ENCODE data around the gene ST7. TPM values are rescaled to one million over a fixed set of nuclear protein-coding genes. Genes with fewer than 3 reads are reported as not detected.

ST7 gene
- total and polyA plus RNA-seq, 2 donors (not counting 3 experiments of a cell fraction or from before 2014, with no cell fraction given): 18.6 to 24.9 TPM

DNA sequence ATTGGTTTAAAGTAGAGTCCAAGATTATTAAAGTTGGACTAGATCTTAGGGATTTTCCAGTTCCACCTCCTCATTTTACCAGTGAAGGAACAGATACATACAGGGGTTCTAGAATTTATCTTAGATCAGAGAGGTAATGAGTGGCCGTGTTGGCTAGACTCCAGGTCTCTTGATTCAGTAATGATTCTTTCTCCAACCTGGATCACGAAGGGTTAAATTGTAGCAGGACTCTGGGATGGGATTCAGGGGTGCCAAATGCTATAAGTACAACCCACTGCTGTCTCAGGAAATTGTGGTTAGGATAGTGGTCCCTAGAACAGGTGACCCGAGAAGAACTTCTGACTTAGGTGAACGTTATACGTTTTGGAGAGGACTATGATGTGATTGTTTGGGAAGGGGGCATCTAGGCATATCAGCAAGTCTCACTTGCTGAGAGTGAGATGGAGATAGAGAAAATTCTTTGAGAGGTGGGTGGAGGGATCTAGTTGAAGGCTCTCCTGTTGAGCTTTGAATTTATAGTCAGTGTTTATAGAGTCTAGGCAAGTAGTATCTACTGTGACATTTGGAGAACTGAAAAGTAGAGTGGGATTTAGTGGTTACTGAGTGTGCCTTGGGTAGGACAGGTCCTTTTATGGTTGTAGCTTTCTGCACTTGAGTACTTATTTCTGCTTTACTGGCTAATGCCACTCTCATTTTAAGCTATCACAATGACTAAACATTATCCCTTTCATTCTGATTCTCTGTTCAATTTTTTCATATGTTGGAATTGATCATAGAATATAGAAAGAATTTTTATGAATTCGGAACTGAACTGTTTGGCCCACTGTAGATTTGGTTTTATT is 58.3 kb downstream of the ST7 start:
- ChIA-PET POLR2A (no interaction called here), CTCF (interaction anchor here (1.0 to 9.0 kb wide), 6 partner anchors 11 to 116 kb away, joined by 3 to 141 read pairs (median 12); no protein-coding TSS in a partner anchor)
- Histone ChIP-seq H4K20me1 (replicated peaks; ENCODE audit: control insufficient read depth, extremely low read depth, insufficient read depth, low read length) (no peaks in the 10 kb centered on the region), H2AFZ (ENCODE audit: low read depth, low read length) (no peak overlapping the region), H3K4me3 (replicated peaks in 1 of 3; ENCODE audit: insufficient read depth in 1 of 3, low read depth in 1 of 3, low read length in 3 of 3) (no peak overlapping the region), H3K4me1 (ENCODE audit: control insufficient read depth, extremely low read depth, insufficient read depth, low read length) (peaks cover 5% of the 10 kb centered on the region), H3K36me3 (ENCODE audit: control insufficient read depth in 2 of 2, extremely low read depth in 1 of 2, insufficient read depth in 2 of 2, low read length in 2 of 2) (no peaks in the 10 kb centered on the region), H3K79me2 (ENCODE audit: control insufficient read depth, insufficient read depth, low read length) (peaks cover 3% of the 10 kb centered on the region), H3K27me3 (ENCODE audit: control insufficient read depth in 2 of 2, insufficient read depth in 2 of 2, low read length in 2 of 2) (no peaks in the 10 kb centered on the region), H3K4me2 (ENCODE audit: insufficient read depth, low read length) (no peak overlapping the region), H3K27ac (ENCODE audit: insufficient read depth, low read depth, low read length) (no peak overlapping the region), H3K9ac (replicated peaks; ENCODE audit: extremely low read depth, insufficient read depth, low read length) (no peak overlapping the region), H3K9me1 (replicated peaks; ENCODE audit: control insufficient read depth, extremely low read depth, insufficient read depth, low read length) (no peaks in the 10 kb centered on the region), H3K9me3 (replicated peaks; ENCODE audit: control insufficient read depth, insufficient read depth, low read length) (no peaks in the 10 kb centered on the region)
- intact Hi-C loops (cut with micrococcal nuclease) (no loop called here), dilution Hi-C loops (cut with MboI; ENCODE audit: extremely low pct_ligation_motif_present, low sequenced_read_pairs) (no loop called here)
- no peak for TF ChIP-seq POLR2AphosphoS5 (IDR thresholded peaks at IDR 0.05; ENCODE audit: insufficient read depth, low read depth, low read length)
- no peak for TF ChIP-seq POLR2A (IDR thresholded peaks at IDR 0.05; ENCODE audit: low read depth, low read length)
- TF ChIP-seq, protein P1, sequence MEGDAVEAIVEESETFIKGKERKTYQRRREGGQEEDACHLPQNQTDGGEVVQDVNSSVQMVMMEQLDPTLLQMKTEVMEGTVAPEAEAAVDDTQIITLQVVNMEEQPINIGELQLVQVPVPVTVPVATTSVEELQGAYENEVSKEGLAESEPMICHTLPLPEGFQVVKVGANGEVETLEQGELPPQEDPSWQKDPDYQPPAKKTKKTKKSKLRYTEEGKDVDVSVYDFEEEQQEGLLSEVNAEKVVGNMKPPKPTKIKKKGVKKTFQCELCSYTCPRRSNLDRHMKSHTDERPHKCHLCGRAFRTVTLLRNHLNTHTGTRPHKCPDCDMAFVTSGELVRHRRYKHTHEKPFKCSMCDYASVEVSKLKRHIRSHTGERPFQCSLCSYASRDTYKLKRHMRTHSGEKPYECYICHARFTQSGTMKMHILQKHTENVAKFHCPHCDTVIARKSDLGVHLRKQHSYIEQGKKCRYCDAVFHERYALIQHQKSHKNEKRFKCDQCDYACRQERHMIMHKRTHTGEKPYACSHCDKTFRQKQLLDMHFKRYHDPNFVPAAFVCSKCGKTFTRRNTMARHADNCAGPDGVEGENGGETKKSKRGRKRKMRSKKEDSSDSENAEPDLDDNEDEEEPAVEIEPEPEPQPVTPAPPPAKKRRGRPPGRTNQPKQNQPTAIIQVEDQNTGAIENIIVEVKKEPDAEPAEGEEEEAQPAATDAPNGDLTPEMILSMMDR (IDR thresholded peaks at IDR 0.05; ENCODE audit: extremely low read depth in 1 of 2, insufficient read depth in 1 of 2, low read depth in 1 of 2, low read length in 2 of 2): no peak
- TF ChIP-seq, protein P2, sequence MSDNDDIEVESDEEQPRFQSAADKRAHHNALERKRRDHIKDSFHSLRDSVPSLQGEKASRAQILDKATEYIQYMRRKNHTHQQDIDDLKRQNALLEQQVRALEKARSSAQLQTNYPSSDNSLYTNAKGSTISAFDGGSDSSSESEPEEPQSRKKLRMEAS (IDR thresholded peaks at IDR 0.05; ENCODE audit: insufficient read depth, insufficient read length): no peak
- TF ChIP-seq JUN (IDR thresholded peaks at IDR 0.05; ENCODE audit: borderline replicate concordance, insufficient read depth, insufficient read length, low read depth): no peak
- no TSS peak for BruUV-seq (replicated peaks)
- FAIRE-seq (no peak), DNase-seq (ENCODE audit: low read depth, low spot score) (no peak)

Data from endothelial cell of umbilical vein (primary cell).